ENCODE data around the gene EPN2.

Gene EPN2

GRCh38 chr17:19239544-19239943 lies 2.4 kb downstream of the EPN2 start:
- no peak for DNase-seq (ENCODE audit: low spot score)

- no peak for DNase-seq (ENCODE audit: low spot score)
These were observed 5.2 kb downstream of the EPN2 start for GRCh38 chr17:19242323-19242722.

GRCh38 chr17:19242926-19243325 lies 5.8 kb downstream of the EPN2 start:
- DNase-seq (ENCODE audit: low spot score): no peak

- DNase-seq (ENCODE audit: low spot score): no peak
These were observed 6.7 kb downstream of the EPN2 start for GRCh38 chr17:19243838-19244237.

- DNase-seq (ENCODE audit: low spot score): no peak
These were observed 7.2 kb downstream of the EPN2 start for GRCh38 chr17:19244357-19244756.

GRCh38 chr17:19244781-19245180 lies 7.6 kb downstream of the EPN2 start:
- DNase-seq (ENCODE audit: low spot score): no peak

- no peak for DNase-seq (ENCODE audit: low spot score)
These were observed 10.3 kb downstream of the EPN2 start for GRCh38 chr17:19247473-19247872.

GRCh38 chr17:19248151-19248927 lies 11.2 kb downstream of the EPN2 start:
- no peak for DNase-seq (ENCODE audit: low spot score)

GRCh38 chr17:19248928-19249574 lies 11.9 kb downstream of the EPN2 start:
- no peak for DNase-seq (ENCODE audit: low spot score)

GRCh38 chr17:19249681-19250080 lies 12.5 kb downstream of the EPN2 start:
- no peak for DNase-seq (ENCODE audit: low spot score)

GRCh38 chr17:19250421-19251173 lies 13.4 kb downstream of the EPN2 start:
- no peak for DNase-seq (ENCODE audit: low spot score)

- DNase-seq (ENCODE audit: low spot score): no peak
These were observed 15.9 kb downstream of the EPN2 start for GRCh38 chr17:19253112-19253511.

- no peak for DNase-seq (ENCODE audit: low spot score)
These were observed 17.5 kb downstream of the EPN2 start for GRCh38 chr17:19254651-19255050.

- DNase-seq (ENCODE audit: low spot score): no peak
These were observed 18.1 kb downstream of the EPN2 start for GRCh38 chr17:19255279-19255678.

GRCh38 chr17:19258371-19258770 lies 21.2 kb downstream of the EPN2 start:
- DNase-seq (ENCODE audit: low spot score): no peak

- DNase-seq (ENCODE audit: low spot score): peak; percentile 34
These were observed 23.8 kb downstream of the EPN2 start for GRCh38 chr17:19260958-19261357.

GRCh38 chr17:19261426-19261825 lies 24.3 kb downstream of the EPN2 start:
- DNase-seq (ENCODE audit: low spot score): no peak

GRCh38 chr17:19262650-19263631 lies 25.8 kb downstream of the EPN2 start:
- DNase-seq (ENCODE audit: low spot score): no peak

GRCh38 chr17:19263641-19264051 lies 26.5 kb downstream of the EPN2 start:
- DNase-seq (ENCODE audit: low spot score): no peak

GRCh38 chr17:19264268-19264667 lies 27.1 kb downstream of the EPN2 start:
- no peak for DNase-seq (ENCODE audit: low spot score)

- no peak for DNase-seq (ENCODE audit: low spot score)
These were observed 27.5 kb downstream of the EPN2 start for GRCh38 chr17:19264681-19265080.

GRCh38 chr17:19265755-19266154 lies 28.6 kb downstream of the EPN2 start:
- no peak for DNase-seq (ENCODE audit: low spot score)
